Measurements from ENCODE around the gene C1orf35. TPM values are rescaled to one million over a fixed set of nuclear protein-coding genes. Genes with fewer than 3 reads are reported as not detected.

C1orf35 gene
- total RNA-seq, 1 experiment from 2014 or later, result 31.0 TPM

DNA sequence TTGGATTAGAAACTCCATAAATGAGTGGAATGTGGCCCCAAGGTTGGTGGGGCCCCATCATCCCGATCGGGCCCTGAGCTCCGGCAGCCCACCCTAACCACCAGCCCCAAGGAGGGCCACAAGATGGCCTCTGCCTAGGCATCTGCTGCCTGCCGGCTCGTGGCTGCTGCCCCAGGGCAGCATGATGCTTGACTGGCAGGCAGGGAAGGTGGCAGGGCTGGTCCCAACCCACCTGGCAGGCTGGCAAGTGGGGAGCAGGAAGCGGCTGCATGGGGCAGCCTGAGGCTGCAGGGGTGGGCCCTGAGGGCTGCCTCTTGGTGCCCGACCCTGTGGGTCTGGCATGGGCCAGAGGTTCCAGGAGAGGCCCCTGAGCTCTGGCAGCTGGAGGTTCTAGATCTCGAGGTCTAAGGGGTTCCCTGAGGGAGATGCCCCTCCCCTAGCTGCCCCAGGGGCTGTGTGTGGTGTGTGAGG is 45.8 kb upstream of the C1orf35 start:
- Mint-ChIP-seq H3K27ac (no peak overlapping the region), H3K36me3 (ENCODE audit: insufficient read depth in 1 of 3, low read depth in 3 of 3) (no peaks in the 10 kb centered on the region), H3K9me3 (no peaks in the 10 kb centered on the region), H3K27me3 (ENCODE audit: low read depth) (no peaks in the 10 kb centered on the region), H3K4me3 (no peak overlapping the region), H3K4me1 (peaks cover 0 to 6% of the 10 kb centered on the region in 2 experiments; a peak in 2 of 4 replicates)
- Histone ChIP-seq H3K4me1 (ENCODE audit: insufficient read depth, low read length) (no peaks in the 10 kb centered on the region), H3K79me2 (ENCODE audit: insufficient read depth, low read length) (peaks cover 3% of the 10 kb centered on the region; the same call in 1 of the 2 replicates), H3T11ph (ENCODE audit: low read length) (no peak overlapping the region), H3K79me1 (ENCODE audit: insufficient read depth, low read depth, low read length, poor library complexity, severe bottlenecking) (no peaks in the 10 kb centered on the region), H3K23ac (ENCODE audit: insufficient read length, low read depth, low read length) (no peak overlapping the region), H2BK12ac (ENCODE audit: insufficient read length, low read depth, low read length) (no peak overlapping the region), H2BK5ac (ENCODE audit: insufficient read length, low read length) (no peak overlapping the region), H2AFZ (ENCODE audit: low read length) (no peak overlapping the region), H2AK5ac (ENCODE audit: insufficient read length, low read length) (no peak overlapping the region), H3K27me3 (ENCODE audit: insufficient read depth, low read length) (no peaks in the 10 kb centered on the region), H2BK15ac (ENCODE audit: low read depth, low read length) (no peak overlapping the region), H4K20me1 (ENCODE audit: control insufficient read depth, insufficient read depth, insufficient read length) (peaks cover under 1% of the 10 kb centered on the region), H3K9me3 (ENCODE audit: control insufficient read depth, low read depth, low read length) (no peaks in the 10 kb centered on the region), H3K4ac (ENCODE audit: low read depth, low read length) (no peak overlapping the region), H3K14ac (ENCODE audit: insufficient read depth, low read length) (no peak overlapping the region), H4K5ac (ENCODE audit: insufficient read length, low read depth, low read length) (no peak overlapping the region), H3K9ac (ENCODE audit: extremely low read depth, insufficient read length, low read length) (no peak overlapping the region), H3K4me2 (ENCODE audit: insufficient read depth, insufficient read length, low read length) (no peak overlapping the region), H4K91ac (ENCODE audit: insufficient read length, low read depth, low read length) (no peak overlapping the region), H3K23me2 (ENCODE audit: insufficient read length, low read depth, low read length, poor library complexity, severe bottlenecking) (no peaks in the 10 kb centered on the region), H4K8ac (replicated peaks; ENCODE audit: insufficient read length, low read depth, low read length) (no peak overlapping the region), H3K56ac (ENCODE audit: insufficient read length, low read depth, low read length) (no peak overlapping the region), H2BK20ac (ENCODE audit: low read depth, low read length, poor library complexity, severe bottlenecking) (no peak overlapping the region), H2BK120ac (ENCODE audit: low read depth, low read length, poor library complexity, severe bottlenecking) (no peak overlapping the region), H3K27ac (ENCODE audit: insufficient read length, low read depth, low read length) (no peak overlapping the region), H3K18ac (ENCODE audit: insufficient read length, low read depth, low read length) (no peak overlapping the region)
- TF ChIP-seq, protein P1, sequence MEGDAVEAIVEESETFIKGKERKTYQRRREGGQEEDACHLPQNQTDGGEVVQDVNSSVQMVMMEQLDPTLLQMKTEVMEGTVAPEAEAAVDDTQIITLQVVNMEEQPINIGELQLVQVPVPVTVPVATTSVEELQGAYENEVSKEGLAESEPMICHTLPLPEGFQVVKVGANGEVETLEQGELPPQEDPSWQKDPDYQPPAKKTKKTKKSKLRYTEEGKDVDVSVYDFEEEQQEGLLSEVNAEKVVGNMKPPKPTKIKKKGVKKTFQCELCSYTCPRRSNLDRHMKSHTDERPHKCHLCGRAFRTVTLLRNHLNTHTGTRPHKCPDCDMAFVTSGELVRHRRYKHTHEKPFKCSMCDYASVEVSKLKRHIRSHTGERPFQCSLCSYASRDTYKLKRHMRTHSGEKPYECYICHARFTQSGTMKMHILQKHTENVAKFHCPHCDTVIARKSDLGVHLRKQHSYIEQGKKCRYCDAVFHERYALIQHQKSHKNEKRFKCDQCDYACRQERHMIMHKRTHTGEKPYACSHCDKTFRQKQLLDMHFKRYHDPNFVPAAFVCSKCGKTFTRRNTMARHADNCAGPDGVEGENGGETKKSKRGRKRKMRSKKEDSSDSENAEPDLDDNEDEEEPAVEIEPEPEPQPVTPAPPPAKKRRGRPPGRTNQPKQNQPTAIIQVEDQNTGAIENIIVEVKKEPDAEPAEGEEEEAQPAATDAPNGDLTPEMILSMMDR (conservative IDR thresholded peaks at IDR 0.05), result no peak
- DNase-seq, result no peak
- WGBS (ENCODE audit: extremely low coverage, insufficient read length, low lambda C conversion rate), result no CpG with 5 or more reads among the region's 8 CpGs
